ENCODE measurements around the gene AHI1. TPM values are rescaled to one million over a fixed set of nuclear protein-coding genes. Genes with fewer than 3 reads are reported as not detected.

Gene AHI1
- total and polyA plus RNA-seq, 2 donors from 2014 or later: 9.1 to 28.5 TPM

- no peaks in the 10 kb centered on the region for H3K9me3 ChIP-seq (ENCODE audit: control insufficient read depth in 2 of 3, insufficient read depth in 1 of 3, low read length in 3 of 3)
- H3K36me3 ChIP-seq (ENCODE audit: control insufficient read depth in 2 of 3, insufficient read depth in 3 of 3, low read length in 3 of 3): peaks cover 0 to 5% (median 0%) of the 10 kb centered on the region in 3 donors
- H3K4me1 ChIP-seq (ENCODE audit: control insufficient read depth in 2 of 3, insufficient read depth in 2 of 3, low read depth in 1 of 3, low read length in 3 of 3): peaks cover 0 to 4% (median 0%) of the 10 kb centered on the region in 3 donors
- no peak for TF ChIP-seq CTCF (IDR thresholded peaks at IDR 0.05; ENCODE audit: borderline replicate concordance, extremely low read depth, insufficient read depth)
- peak; percentile 21 for FAIRE-seq
- H3K9ac ChIP-seq (ENCODE audit: low read length in 3 of 3): peak overlapping the region; percentile 92 to 99 (median 95)
- H3K27ac ChIP-seq (ENCODE audit: low read depth in 2 of 2, low read length in 2 of 2): peak overlapping the region; percentile 95 to 99
- peak in 4 of 5 donors; percentile 56 to 90 (median 79) for DNase-seq
- H3K27me3 ChIP-seq (ENCODE audit: control insufficient read depth, insufficient read depth, low read length): no peaks in the 10 kb centered on the region
- peak overlapping the region; percentile 88 to 95 (median 90) for H3K4me3 ChIP-seq (ENCODE audit: low read length in 3 of 3)
- intact Hi-C loops (cut with DNase I): no loop called here
Measured at GRCh38 chr6:135498185-135498841, 773 bp upstream of the AHI1 start.

- no peaks in the 10 kb centered on the region for H3K27me3 ChIP-seq (ENCODE audit: control insufficient read depth, insufficient read depth, low read length)
- peak overlapping the region; percentile 88 to 92 (median 90) for H3K4me3 ChIP-seq (ENCODE audit: low read length in 3 of 3)
- DNase-seq (no peak), FAIRE-seq (no peak)
- H3K27ac ChIP-seq (ENCODE audit: low read depth in 2 of 2, low read length in 2 of 2): peak overlapping the region; percentile 95 to 99
- peak overlapping the region; percentile 88 to 99 (median 92) for H3K9ac ChIP-seq (ENCODE audit: low read length in 3 of 3)
- peaks cover 0 to 4% (median 0%) of the 10 kb centered on the region in 3 donors for H3K4me1 ChIP-seq (ENCODE audit: control insufficient read depth in 2 of 3, insufficient read depth in 2 of 3, low read depth in 1 of 3, low read length in 3 of 3)
- H3K36me3 ChIP-seq (ENCODE audit: control insufficient read depth in 2 of 3, insufficient read depth in 3 of 3, low read length in 3 of 3): peaks cover 0 to 5% (median 0%) of the 10 kb centered on the region in 3 donors
- no peak for TF ChIP-seq CTCF (IDR thresholded peaks at IDR 0.05; ENCODE audit: borderline replicate concordance, extremely low read depth, insufficient read depth)
- H3K9me3 ChIP-seq (ENCODE audit: control insufficient read depth in 2 of 3, insufficient read depth in 1 of 3, low read length in 3 of 3): no peaks in the 10 kb centered on the region
- intact Hi-C loops (cut with DNase I): no loop called here
Measured at GRCh38 chr6:135496800-135497411, 634 bp downstream of the AHI1 start.

GRCh38 chr6:135493218-135493961 is 4.2 kb downstream of the AHI1 start:
- FAIRE-seq: no peak
- Histone ChIP-seq H3K4me1 (ENCODE audit: control insufficient read depth in 2 of 3, insufficient read depth in 2 of 3, low read depth in 1 of 3, low read length in 3 of 3) (no peaks in the 10 kb centered on the region), H3K9ac (ENCODE audit: low read length in 3 of 3) (no peak overlapping the region), H3K9me3 (ENCODE audit: control insufficient read depth in 2 of 3, insufficient read depth in 1 of 3, low read length in 3 of 3) (no peaks in the 10 kb centered on the region), H3K27me3 (ENCODE audit: control insufficient read depth, insufficient read depth, low read length) (no peaks in the 10 kb centered on the region), H3K36me3 (ENCODE audit: control insufficient read depth in 2 of 3, insufficient read depth in 3 of 3, low read length in 3 of 3) (peaks cover 3 to 11% (median 3%) of the 10 kb centered on the region in 3 donors), H3K27ac (ENCODE audit: low read depth in 2 of 2, low read length in 2 of 2) (no peak overlapping the region), H3K4me3 (ENCODE audit: low read length in 3 of 3) (no peak overlapping the region)
- DNase-seq: no peak
- TF ChIP-seq CTCF (IDR thresholded peaks at IDR 0.05; ENCODE audit: borderline replicate concordance, extremely low read depth, insufficient read depth): no peak
- intact Hi-C loops (cut with DNase I): no loop called here
